HEK293 (cell line): Measurements from ENCODE around the gene JMJD7.

Source experiments
- CTCF ChIA-PET: fragments of 350-600 bp; formaldehyde crosslinking; extraction: SDS; loops from one replicate; lab custom pipeline; 2021; ENCODE audit warnings: antibody characterized with exemption; lab: Yijun Ruan, JAX
- POLR2A ChIA-PET: fragments of 300-600 bp; formaldehyde crosslinking; extraction: SDS; loops from one replicate; lab custom pipeline; 2020; ENCODE audit warnings: antibody characterized with exemption, inconsistent platforms; lab: Yijun Ruan, JAX
- H3K27ac ChIP-seq: fragments of 200-500 bp; sonication (Bioruptor generic); 2 replicates; pipeline ENCODE4 v1.5.1; 2014; ENCODE audit warnings: low read depth, low read length, control low read depth, inconsistent platforms; ENCODE audit errors: extremely low read depth
- H3K36me3 ChIP-seq, 2 experiments: fragments of 200-500 bp in 1 of 2; sonication (Bioruptor generic) in 1 of 2; 1 replicate in 1 of 2; 2 replicates in 1 of 2; pipeline ENCODE4 v1.5.1; 2014 to 2017; ENCODE audit warnings: inconsistent platforms in 2 of 2, low read length in 2 of 2; ENCODE audit not compliant: control insufficient read depth in 2 of 2, insufficient read depth in 1 of 2
- H3K4me1 ChIP-seq: fragments of 200-500 bp; sonication (Bioruptor generic); 2 replicates; pipeline ENCODE4 v1.5.1; 2014; ENCODE audit warnings: mild to moderate bottlenecking, low read length, inconsistent platforms; ENCODE audit not compliant: control insufficient read depth, insufficient read depth
- H3K4me3 ChIP-seq: 2 replicates; pipeline ENCODE4 v1.5.1; 2011; ENCODE audit warnings: low read depth, mild to moderate bottlenecking, control low read depth, low read length, moderate library complexity
- H3K9me3 ChIP-seq: fragments of 200-500 bp; sonication (Bioruptor generic); 2 replicates; pipeline ENCODE4 v1.5.1; 2014; ENCODE audit warnings: low read depth, low read length, inconsistent platforms; ENCODE audit not compliant: control insufficient read depth, insufficient read depth
- BCL11A ChIP-seq: fragments of 450-650 bp; formaldehyde crosslinking; IDR thresholded peaks from 2 replicates; pipeline ENCODE4 v1.5.1; 2016; ENCODE audit warnings: low read depth, missing biosample characterization, missing genetic modification characterization
- GLI4 ChIP-seq: fragments of 450-650 bp; formaldehyde crosslinking; IDR thresholded peaks from 2 replicates; pipeline ENCODE4 v1.5.1; 2016; ENCODE audit warnings: missing biosample characterization, missing genetic modification characterization
- KLF10 ChIP-seq: fragments of 450-650 bp; IDR thresholded peaks from 2 replicates; pipeline ENCODE4 v1.5.1; 2018; ENCODE audit warnings: missing biosample characterization, mild to moderate bottlenecking, missing genetic modification characterization
- PRDM10 ChIP-seq: fragments of 450-650 bp; formaldehyde crosslinking; IDR thresholded peaks from 2 replicates; pipeline ENCODE4 v1.5.1; 2016; ENCODE audit warnings: missing biosample characterization, missing genetic modification characterization
- PRDM4 ChIP-seq: fragments of 450-650 bp; formaldehyde crosslinking; IDR thresholded peaks from 2 replicates; pipeline ENCODE4 v1.5.1; 2017; ENCODE audit warnings: missing biosample characterization, missing genetic modification characterization
- SP2 ChIP-seq: fragments of 450-650 bp; formaldehyde crosslinking; IDR thresholded peaks from 2 replicates; pipeline ENCODE4 v1.5.1; 2016; ENCODE audit warnings: missing biosample characterization, missing genetic modification characterization
- ZIC2 ChIP-seq: fragments of 450-650 bp; formaldehyde crosslinking; IDR thresholded peaks from 2 replicates; pipeline ENCODE4 v1.5.1; 2016; ENCODE audit warnings: missing biosample characterization, missing genetic modification characterization
- ZNF155 ChIP-seq: fragments of 450-650 bp; formaldehyde crosslinking; IDR thresholded peaks from 2 replicates; pipeline ENCODE4 v1.5.1; 2016; ENCODE audit warnings: missing biosample characterization, missing genetic modification characterization
- ZNF175 ChIP-seq: fragments of 450-650 bp; formaldehyde crosslinking; IDR thresholded peaks from 2 replicates; pipeline ENCODE4 v1.5.1; 2016; ENCODE audit warnings: missing biosample characterization, missing genetic modification characterization
- ZNF248 ChIP-seq: fragments of 450-650 bp; formaldehyde crosslinking; IDR thresholded peaks from 2 replicates; pipeline ENCODE4 v1.5.1; 2017; ENCODE audit warnings: missing biosample characterization, missing genetic modification characterization
- ZNF48 ChIP-seq: fragments of 450-650 bp; formaldehyde crosslinking; IDR thresholded peaks from 2 replicates; pipeline ENCODE4 v1.5.1; 2016; ENCODE audit warnings: missing biosample characterization, missing genetic modification characterization
- ZNF561 ChIP-seq: fragments of 450-650 bp; IDR thresholded peaks from 2 replicates; pipeline ENCODE4 v1.5.1; 2018; ENCODE audit warnings: missing biosample characterization, missing genetic modification characterization, borderline replicate concordance
- ZNF571 ChIP-seq: fragments of 450-650 bp; formaldehyde crosslinking; IDR thresholded peaks from 2 replicates; pipeline ENCODE4 v1.5.0; 2017; ENCODE audit warnings: missing biosample characterization, missing genetic modification characterization
- ZSCAN30 ChIP-seq: fragments of 450-650 bp; IDR thresholded peaks from 2 replicates; pipeline ENCODE4 v1.5.1; 2018; ENCODE audit warnings: missing biosample characterization, mild to moderate bottlenecking, missing genetic modification characterization, moderate library complexity
- TF ChIP-seq, protein P1 (sequence below): fragments of 450-650 bp; IDR thresholded peaks from 2 replicates; pipeline ENCODE4 v1.5.1; 2018; ENCODE audit warnings: missing biosample characterization, mild to moderate bottlenecking, missing genetic modification characterization
- TF ChIP-seq, protein P2 (sequence below): fragments of 450-650 bp; formaldehyde crosslinking; IDR thresholded peaks from 2 replicates; pipeline ENCODE4 v1.5.1; 2016; ENCODE audit warnings: missing biosample characterization, missing genetic modification characterization
- TF ChIP-seq, protein P3 (sequence below): sonication (generic); formaldehyde crosslinking; IDR thresholded peaks from 2 replicates; pipeline ENCODE4 v1.8.1; 2022; ENCODE audit warnings: mild to moderate bottlenecking, moderate library complexity, missing genetic modification reagents

The JMJD7 gene

DNA sequence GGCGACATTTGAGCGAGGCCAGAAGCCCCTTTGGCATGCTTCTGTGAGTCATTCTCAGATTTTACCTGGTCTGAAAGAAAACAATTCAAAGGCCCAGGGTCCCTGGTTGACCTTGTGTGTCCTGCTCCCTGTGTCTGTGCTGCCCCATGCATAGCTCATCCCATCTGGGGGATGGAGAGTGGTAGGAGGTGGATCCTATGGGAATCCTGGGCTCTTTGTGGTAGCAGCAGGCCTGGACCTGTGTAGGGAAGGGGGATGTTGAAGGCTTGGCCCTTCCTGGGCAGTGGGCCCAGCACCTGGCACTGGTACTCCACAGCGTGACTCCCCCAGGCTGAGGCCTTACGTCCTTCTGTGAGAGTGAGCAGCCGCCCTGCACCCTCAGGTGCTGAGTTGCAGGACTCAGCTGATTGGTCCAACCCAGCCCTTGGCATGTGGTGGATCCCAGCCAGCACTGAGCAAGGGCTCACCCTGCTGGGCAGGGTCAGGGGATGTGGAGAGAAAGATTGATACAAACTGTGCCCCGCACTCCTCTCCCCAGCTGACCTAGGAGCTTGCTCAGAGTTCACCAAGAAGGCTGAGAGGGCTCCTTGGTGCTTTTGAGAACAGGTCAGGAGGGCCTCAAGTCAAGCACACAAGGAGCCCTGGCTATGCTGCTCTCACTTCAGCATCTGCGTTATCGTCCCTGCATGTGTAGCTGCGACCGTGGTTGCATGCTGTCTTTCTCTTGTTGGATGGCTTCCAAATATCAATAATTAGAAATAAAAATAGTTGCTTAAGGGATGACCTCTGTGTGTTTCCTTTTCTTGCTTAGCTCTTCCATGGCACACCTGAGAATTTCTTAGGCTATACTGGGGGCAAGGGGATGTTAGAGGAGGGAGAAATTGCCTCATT lies 21.4 kb upstream of the JMJD7 start:
- 0 out of 2 replicates have a peak, but pooled peaks have one; percentile 17 for TF ChIP-seq PRDM10 (tag by site-specific recombination)
- no peak for TF ChIP-seq ZNF571 (tag by site-specific recombination)
- TF ChIP-seq ZIC2 (tag by site-specific recombination) = peak; percentile 78
- H3K4me1 ChIP-seq = no peaks in the 10 kb centered on the region
- no peak overlapping the region for H3K27ac ChIP-seq
- no peak overlapping the region for H3K4me3 ChIP-seq
- ChIA-PET POLR2A (interaction anchor here (1.1 kb wide), 1 partner anchor 32 kb away, joined by 5 read pairs; the partner anchor contains the start of gene MAPKBP1), CTCF (interaction anchor here (0.7 to 1.5 kb wide), 10 partner anchors 11 to 219 kb away, joined by 3 to 9 read pairs (median 4); partner anchors contain the start of gene MAPKBP1)
- H3K36me3 ChIP-seq = no peaks in the 10 kb centered on the region
- H3K9me3 ChIP-seq = no peaks in the 10 kb centered on the region

GRCh38 chr15:41809121-41809520 lies 18.8 kb upstream of the JMJD7 start:
- no peaks in the 10 kb centered on the region for H3K4me1 ChIP-seq
- H3K9me3 ChIP-seq = no peaks in the 10 kb centered on the region
- POLR2A ChIA-PET = interaction anchor here (1.3 kb wide), 1 partner anchor 35 kb away, joined by 5 read pairs; the partner anchor contains the start of gene MAPKBP1
- TF ChIP-seq, protein P1, sequence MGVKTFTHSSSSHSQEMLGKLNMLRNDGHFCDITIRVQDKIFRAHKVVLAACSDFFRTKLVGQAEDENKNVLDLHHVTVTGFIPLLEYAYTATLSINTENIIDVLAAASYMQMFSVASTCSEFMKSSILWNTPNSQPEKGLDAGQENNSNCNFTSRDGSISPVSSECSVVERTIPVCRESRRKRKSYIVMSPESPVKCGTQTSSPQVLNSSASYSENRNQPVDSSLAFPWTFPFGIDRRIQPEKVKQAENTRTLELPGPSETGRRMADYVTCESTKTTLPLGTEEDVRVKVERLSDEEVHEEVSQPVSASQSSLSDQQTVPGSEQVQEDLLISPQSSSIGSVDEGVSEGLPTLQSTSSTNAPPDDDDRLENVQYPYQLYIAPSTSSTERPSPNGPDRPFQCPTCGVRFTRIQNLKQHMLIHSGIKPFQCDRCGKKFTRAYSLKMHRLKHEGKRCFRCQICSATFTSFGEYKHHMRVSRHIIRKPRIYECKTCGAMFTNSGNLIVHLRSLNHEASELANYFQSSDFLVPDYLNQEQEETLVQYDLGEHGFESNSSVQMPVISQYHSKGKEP (tag by site-specific recombination) = no peak
- no peak for TF ChIP-seq BCL11A (tag by site-specific recombination)
- no peak for TF ChIP-seq GLI4 (tag by site-specific recombination)
- TF ChIP-seq SP2 (tag by site-specific recombination) = no peak
- no peak for TF ChIP-seq ZNF48 (tag by site-specific recombination)
- TF ChIP-seq, protein P2, sequence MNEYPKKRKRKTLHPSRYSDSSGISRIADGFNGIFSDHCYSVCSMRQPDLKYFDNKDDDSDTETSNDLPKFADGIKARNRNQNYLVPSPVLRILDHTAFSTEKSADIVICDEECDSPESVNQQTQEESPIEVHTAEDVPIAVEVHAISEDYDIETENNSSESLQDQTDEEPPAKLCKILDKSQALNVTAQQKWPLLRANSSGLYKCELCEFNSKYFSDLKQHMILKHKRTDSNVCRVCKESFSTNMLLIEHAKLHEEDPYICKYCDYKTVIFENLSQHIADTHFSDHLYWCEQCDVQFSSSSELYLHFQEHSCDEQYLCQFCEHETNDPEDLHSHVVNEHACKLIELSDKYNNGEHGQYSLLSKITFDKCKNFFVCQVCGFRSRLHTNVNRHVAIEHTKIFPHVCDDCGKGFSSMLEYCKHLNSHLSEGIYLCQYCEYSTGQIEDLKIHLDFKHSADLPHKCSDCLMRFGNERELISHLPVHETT (tag by site-specific recombination) = no peak
- no peak for TF ChIP-seq KLF10
- TF ChIP-seq, all 188 proteins: peak for 0
- no peak overlapping the region for H3K27ac ChIP-seq
- H3K4me3 ChIP-seq = no peak overlapping the region
- CTCF ChIA-PET = interaction anchor here (0.6 to 6.5 kb wide), 7 partner anchors 15 to 343 kb away, joined by 3 to 100 read pairs (median 4); partner anchors contain the start of gene MAPKBP1
- peaks cover 0 to 6% of the 10 kb centered on the region in 2 experiments; a peak in 1 of 3 replicates for H3K36me3 ChIP-seq

DNA sequence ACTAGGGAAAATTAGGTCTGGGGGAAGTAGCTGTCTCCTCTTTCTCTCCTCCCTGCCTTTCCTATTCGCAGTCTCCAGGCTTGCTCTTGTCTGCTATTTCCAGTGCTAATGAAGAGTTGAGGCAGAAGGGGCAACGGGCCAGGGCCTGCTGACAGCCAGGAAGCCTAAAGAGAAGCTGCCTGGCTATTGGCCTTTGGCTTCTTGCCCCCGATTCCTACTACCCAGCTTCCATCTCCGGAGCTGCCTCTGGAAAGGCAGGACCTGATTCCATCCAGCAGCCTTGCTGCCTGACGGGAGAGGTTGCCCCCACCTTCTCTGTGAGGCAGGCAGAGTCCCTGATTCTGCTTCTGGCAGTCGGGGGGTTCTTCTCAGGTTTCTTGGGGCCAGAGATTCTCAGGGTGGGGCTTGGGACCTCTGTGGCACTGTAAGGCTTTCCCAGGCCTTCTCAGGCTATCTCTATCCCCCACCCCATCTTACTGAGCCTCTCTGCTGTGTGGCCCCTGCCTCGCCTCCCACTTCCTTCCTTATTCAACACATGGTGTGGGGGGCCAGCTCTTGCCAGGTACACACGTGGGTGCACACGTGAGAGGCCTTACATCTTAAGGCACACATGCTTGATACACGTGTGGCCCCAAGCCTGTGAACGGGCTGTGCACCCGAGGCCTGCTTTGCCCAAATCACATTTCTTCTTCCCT lies 18.2 kb upstream of the JMJD7 start:
- H3K36me3 ChIP-seq = peaks cover 0 to 9% of the 10 kb centered on the region in 2 experiments; a peak in 1 of 3 replicates
- no peaks in the 10 kb centered on the region for H3K4me1 ChIP-seq
- no peak overlapping the region for H3K4me3 ChIP-seq
- POLR2A ChIA-PET = interaction anchor here (0.6 to 1.3 kb wide), 2 partner anchors 35 to 206 kb away, joined by 5 to 8 read pairs; partner anchors contain the start of gene MAPKBP1
- CTCF ChIA-PET = interaction anchor here (0.6 to 6.5 kb wide), 10 partner anchors 16 to 344 kb away, joined by 3 to 100 read pairs (median 4); partner anchors contain the start of gene MAPKBP1
- H3K27ac ChIP-seq = no peak overlapping the region
- no peaks in the 10 kb centered on the region for H3K9me3 ChIP-seq
- TF ChIP-seq PRDM4 (tag by site-specific recombination) (no peak), ZNF175 (tag by site-specific recombination) (no peak), ZNF561 (tag by site-specific recombination) (no peak), ZNF155 (no peak), ZNF248 (tag by site-specific recombination) (no peak), ZSCAN30 (tag by site-specific recombination) (no peak)
- TF ChIP-seq, protein P3, sequence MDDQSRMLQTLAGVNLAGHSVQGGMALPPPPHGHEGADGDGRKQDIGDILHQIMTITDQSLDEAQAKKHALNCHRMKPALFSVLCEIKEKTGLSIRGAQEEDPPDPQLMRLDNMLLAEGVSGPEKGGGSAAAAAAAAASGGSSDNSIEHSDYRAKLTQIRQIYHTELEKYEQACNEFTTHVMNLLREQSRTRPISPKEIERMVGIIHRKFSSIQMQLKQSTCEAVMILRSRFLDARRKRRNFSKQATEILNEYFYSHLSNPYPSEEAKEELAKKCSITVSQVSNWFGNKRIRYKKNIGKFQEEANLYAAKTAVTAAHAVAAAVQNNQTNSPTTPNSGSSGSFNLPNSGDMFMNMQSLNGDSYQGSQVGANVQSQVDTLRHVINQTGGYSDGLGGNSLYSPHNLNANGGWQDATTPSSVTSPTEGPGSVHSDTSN = no peak
